IMR-90 (cell line): ENCODE measurements around the gene DYNC1H1. TPM values are rescaled to one million over a fixed set of nuclear protein-coding genes. Genes with fewer than 3 reads are reported as not detected.

Experiments
- ATAC-seq: fragments of 200-7000 bp; cut with Tn5 transposase; 2 replicates; pipeline ENCODE4 v1.9.1; 2020; ENCODE audit warnings: low read depth, mild to moderate bottlenecking, moderate library complexity
- BruUV-seq: library from RNA; stranded (reverse); fragments of 400-500 nt; replicated peaks from 2 replicates; lab custom pipeline; 2021; lab: Mats Ljungman, UMichigan
- CTCF ChIA-PET: fragments of 300-600 bp; formaldehyde crosslinking; extraction: SDS; loops from one replicate; lab custom pipeline; 2021; ENCODE audit warnings: antibody characterized with exemption; lab: Yijun Ruan, JAX
- POLR2A ChIA-PET: fragments of 300-600 bp; sonication (Branson Sonifier 250); formaldehyde crosslinking; loops from one replicate; lab custom pipeline; 2022; ENCODE audit warnings: antibody characterized with exemption; ENCODE audit not compliant: unreplicated experiment; lab: Charles Lee
- DNase-seq: peaks from one replicate; pipeline ENCODE4 v3.0.0; 2013
- H2AFZ ChIP-seq: replicated peaks from 2 replicates; pipeline ENCODE3; 2013; ENCODE audit warnings: low read length, mild to moderate bottlenecking; ENCODE audit not compliant: poor library complexity
- H2AK5ac ChIP-seq: 2 replicates; pipeline ENCODE4 v1.6.1; 2013; ENCODE audit warnings: low read depth, low read length, inconsistent platforms
- H2AK9ac ChIP-seq: replicated peaks from 2 replicates; pipeline ENCODE3; 2013; ENCODE audit warnings: mild to moderate bottlenecking, low read depth, low read length, moderate library complexity; ENCODE audit not compliant: poor library complexity
- H2BK120ac ChIP-seq: 2 replicates; pipeline ENCODE4 v1.6.1; 2013; ENCODE audit warnings: low read depth, low read length, inconsistent platforms
- H2BK15ac ChIP-seq: 3 replicates; pipeline ENCODE4 v1.6.1; 2013; ENCODE audit warnings: low read depth, low read length, inconsistent platforms
- H2BK20ac ChIP-seq: 2 replicates; pipeline ENCODE4 v1.6.1; 2013; ENCODE audit warnings: low read depth, mild to moderate bottlenecking, inconsistent platforms, low read length, moderate library complexity
- H2BK5ac ChIP-seq: 2 replicates; pipeline ENCODE4 v1.6.1; 2013; ENCODE audit warnings: mild to moderate bottlenecking, low read depth, low read length, inconsistent platforms; ENCODE audit not compliant: poor library complexity, severe bottlenecking
- H3K14ac ChIP-seq: replicated peaks from 2 replicates; pipeline ENCODE4 v1.6.1; 2013; ENCODE audit warnings: low read depth, low read length, inconsistent platforms
- H3K18ac ChIP-seq: 2 replicates; pipeline ENCODE4 v1.6.1; 2013; ENCODE audit warnings: low read depth, low read length, control low read depth
- H3K23ac ChIP-seq: 2 replicates; pipeline ENCODE4 v1.6.1; 2013; ENCODE audit warnings: low read depth, low read length, inconsistent platforms
- H3K27ac ChIP-seq: 2 replicates; pipeline ENCODE4 v1.5.1; 2013; ENCODE audit warnings: mild to moderate bottlenecking, control low read depth, low read length; ENCODE audit not compliant: insufficient read depth
- H3K27me3 ChIP-seq: 2 replicates; pipeline ENCODE4 v1.6.1; 2013; ENCODE audit warnings: low read length; ENCODE audit not compliant: control insufficient read depth, insufficient read depth
- H3K36me3 ChIP-seq: 2 replicates; pipeline ENCODE4 v1.6.1; 2013; ENCODE audit warnings: low read length, mixed read lengths; ENCODE audit not compliant: control insufficient read depth, insufficient read depth
- H3K4ac ChIP-seq: 2 replicates; pipeline ENCODE4 v1.6.1; 2013; ENCODE audit warnings: low read depth, low read length, inconsistent platforms
- H3K4me1 ChIP-seq: 2 replicates; pipeline ENCODE4 v1.6.1; 2013; ENCODE audit warnings: low read length, mixed read lengths; ENCODE audit not compliant: control insufficient read depth, insufficient read depth
- H3K4me2 ChIP-seq: 2 replicates; pipeline ENCODE4 v1.6.1; 2013; ENCODE audit warnings: low read depth, mild to moderate bottlenecking, control low read depth, low read length, moderate library complexity
- H3K4me3 ChIP-seq: 2 replicates; pipeline ENCODE4 v1.5.1; 2013; ENCODE audit warnings: low read depth, mild to moderate bottlenecking, control low read depth, low read length, moderate library complexity; ENCODE audit not compliant: insufficient read depth
- H3K56ac ChIP-seq: 2 replicates; pipeline ENCODE4 v1.6.1; 2013; ENCODE audit warnings: low read length, inconsistent platforms; ENCODE audit not compliant: insufficient read depth; ENCODE audit errors: extremely low read depth
- H3K79me1 ChIP-seq, 2 experiments: 2 replicates each; pipeline ENCODE4 v1.6.1; 2013; ENCODE audit warnings: low read length in 2 of 2, inconsistent platforms in 1 of 2, low read depth in 1 of 2
- H3K9ac ChIP-seq: 2 replicates; pipeline ENCODE4 v1.6.1; 2013; ENCODE audit warnings: low read depth, low read length, control low read depth
- H3K9me1 ChIP-seq: 2 replicates; pipeline ENCODE4 v1.6.1; 2013; ENCODE audit warnings: low read length, inconsistent platforms; ENCODE audit not compliant: insufficient read depth
- H3K9me3 ChIP-seq: 2 replicates; pipeline ENCODE4 v1.6.1; 2013; ENCODE audit warnings: low read length; ENCODE audit not compliant: control insufficient read depth, insufficient read depth
- H4K20me1 ChIP-seq: 2 replicates; pipeline ENCODE4 v1.6.1; 2013; ENCODE audit warnings: low read length, inconsistent platforms; ENCODE audit not compliant: insufficient read depth
- H4K5ac ChIP-seq: 2 replicates; pipeline ENCODE4 v1.6.1; 2013; ENCODE audit warnings: mild to moderate bottlenecking, low read depth, low read length, control low read depth
- H4K8ac ChIP-seq, 2 experiments: 2 replicates each; pipeline ENCODE4 v1.6.1; 2013; ENCODE audit warnings: low read depth in 2 of 2, low read length in 2 of 2, control low read depth in 1 of 2, inconsistent platforms in 1 of 2
- H4K91ac ChIP-seq: 2 replicates; pipeline ENCODE4 v1.6.1; 2013; ENCODE audit warnings: low read depth, low read length, inconsistent platforms; ENCODE audit not compliant: insufficient read depth
- BHLHE40 ChIP-seq: fragments of 150-350 bp; IDR thresholded peaks from 2 replicates; pipeline ENCODE4 v1.6.1; 2016; ENCODE audit warnings: mild to moderate bottlenecking, low read depth, low read length
- CEBPB ChIP-seq: IDR thresholded peaks from 2 replicates; pipeline ENCODE4 v1.6.1; 2012; ENCODE audit warnings: low read depth, low read length, improper control_type of control experiment
- CHD1 ChIP-seq: IDR thresholded peaks from 2 replicates; pipeline ENCODE4 v1.6.1; 2012; ENCODE audit warnings: low read depth, low read length, improper control_type of control experiment
- ELK1 ChIP-seq: fragments of 150-350 bp; IDR thresholded peaks from 2 replicates; pipeline ENCODE4 v1.6.1; 2016; ENCODE audit warnings: low read depth, mild to moderate bottlenecking, low read length, moderate library complexity, borderline replicate concordance
- MAZ ChIP-seq: IDR thresholded peaks from 2 replicates; pipeline ENCODE4 v1.6.1; 2012; ENCODE audit warnings: low read depth, mild to moderate bottlenecking, low read length, improper control_type of control experiment, moderate library complexity, borderline replicate concordance
- MXI1 ChIP-seq: IDR thresholded peaks from 2 replicates; pipeline ENCODE4 v1.6.1; 2012; ENCODE audit warnings: low read depth, mild to moderate bottlenecking, low read length, moderate library complexity, borderline replicate concordance
- NFE2L2 ChIP-seq: fragments of 150-350 bp; IDR thresholded peaks from 2 replicates; pipeline ENCODE4 v1.6.1; 2016; ENCODE audit warnings: low read depth, mild to moderate bottlenecking, low read length
- POLR2A ChIP-seq: IDR thresholded peaks from 2 replicates; pipeline ENCODE4 v1.6.1; 2012; ENCODE audit warnings: mild to moderate bottlenecking, low read depth, low read length
- RCOR1 ChIP-seq: IDR thresholded peaks from 2 replicates; pipeline ENCODE4 v1.6.1; 2012; ENCODE audit warnings: mild to moderate bottlenecking, low read length, improper control_type of control experiment; ENCODE audit not compliant: insufficient replicate concordance
- WGBS, 2 experiments: methylation state at CpG; one replicate each; pipeline versions ENCODE4 v1.1.5 to v1.1.7; 2013; ENCODE audit warnings: missing lambda C conversion rate in 2 of 2; ENCODE audit not compliant: insufficient read length in 1 of 2; ENCODE audit errors: extremely low coverage in 2 of 2; 5-methylcytosine and 5-hydroxymethylcytosine counted together
- dilution Hi-C: fragments of 300-500 bp; cut with HindIII; formaldehyde crosslinking; loops from one replicate; pipeline ENCODE4 v1.14.3; 2018; ENCODE audit warnings: low sequenced_read_pairs; ENCODE audit not compliant: unreplicated experiment
- in situ Hi-C: fragments of 300-500 bp; cut with MboI; formaldehyde crosslinking; loops from 3 replicates; pipeline ENCODE4 v1.14.3; 2019; ENCODE audit warnings: low sequenced_read_pairs, inconsistent platforms, mixed read lengths
- intact Hi-C: fragments of 100-400 bp; cut with micrococcal nuclease; formaldehyde crosslinking; loops from 2 replicates; pipeline ENCODE4 v1.10.0; 2022
- polyA plus RNA-seq, 3 experiments: library from polyadenylated mRNA; depleted of rRNA; stranded (reverse); fragments of >200 nt; gene quantifications; 2 replicates each; pipeline ENCODE4 v1.2.3, GENCODE V29; 2012; ENCODE audit warnings: low replicate concordance in 1 of 3
- total RNA-seq: library from RNA; depleted of rRNA; stranded (reverse); fragments of >200 nt; gene quantifications from 2 replicates; pipeline ENCODE4 v1.2.3, GENCODE V29; 2012
- TF ChIP-seq, protein P1 (sequence below): fragments of 150-350 bp; IDR thresholded peaks from 2 replicates; pipeline ENCODE4 v1.6.1; 2017; ENCODE audit warnings: mild to moderate bottlenecking, antibody characterized with exemption, low read length, low read depth

DYNC1H1 gene
- total and polyA plus RNA-seq, 2 of the 4 experiments (the other 2 are of a cell fraction), result 240 to 670 TPM

DNA sequence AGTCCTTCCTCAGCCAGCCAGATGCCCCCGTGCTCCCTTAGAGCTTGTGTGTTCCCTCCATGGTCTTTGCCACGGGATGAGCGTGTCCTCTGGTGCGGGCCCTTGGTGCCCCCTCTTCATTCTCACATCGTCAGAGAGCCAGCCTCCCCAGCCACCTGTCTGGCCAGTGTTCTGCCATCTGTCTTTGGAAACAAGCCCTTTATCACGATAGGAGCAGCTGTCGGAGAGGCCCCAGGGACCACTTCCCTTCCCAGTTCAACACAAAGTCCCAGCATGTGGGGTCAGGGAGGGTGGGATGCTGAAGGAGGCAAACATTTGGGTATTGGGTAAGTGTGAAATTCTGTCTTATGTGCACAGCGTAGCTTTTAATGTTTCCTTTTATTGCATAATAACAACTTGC lies 44.5 kb downstream of the DYNC1H1 start:
- POLR2A ChIA-PET, result no interaction called here
- H3K4ac ChIP-seq, result no peak overlapping the region
- peaks cover 84% of the 10 kb centered on the region for H3K36me3 ChIP-seq

More for the DNA sequence above, 44.5 kb downstream of the DYNC1H1 start:
- ATAC-seq (no peak), DNase-seq (no peak)
- Histone ChIP-seq H3K9ac (no peak overlapping the region), H2BK15ac (no peak overlapping the region), H2BK120ac (no peak overlapping the region), H4K5ac (no peak overlapping the region), H2BK5ac (no peak overlapping the region), H3K79me1 (peaks cover 23 to 49% of the 10 kb centered on the region in 2 experiments), H3K9me3 (no peaks in the 10 kb centered on the region), H3K56ac (no peak overlapping the region), H3K4me1 (no peaks in the 10 kb centered on the region), H4K91ac (no peak overlapping the region), H3K14ac (no peak overlapping the region), H2AK5ac (no peak overlapping the region), H3K18ac (no peak overlapping the region), H3K4me3 (no peak overlapping the region), H3K4me2 (no peak overlapping the region), H2AK9ac (no peak overlapping the region), H3K27ac (no peak overlapping the region), H4K8ac (no peak overlapping the region), H2AFZ (no peak overlapping the region), H3K27me3 (no peaks in the 10 kb centered on the region), H3K23ac (no peak overlapping the region), H4K20me1 (peaks cover 10% of the 10 kb centered on the region; the same call in 1 of the 2 replicates), H3K9me1 (peaks cover 7% of the 10 kb centered on the region; the same call in 1 of the 2 replicates), H2BK20ac (no peak overlapping the region)
- in situ Hi-C loops, result no loop called here
- no TSS peak for BruUV-seq
- WGBS, 2 experiments, result 80% methylated on average over 4 of the region's 8 CpGs; no CpG with 5 or more reads in 1 of the 2 experiments
- dilution Hi-C loops, result no loop called here
- CTCF ChIA-PET, result interaction anchor here (0.6 kb wide), 1 partner anchor 302 kb away, joined by 4 read pairs; no protein-coding TSS in a partner anchor
- TF ChIP-seq BHLHE40 (no peak), NFE2L2 (no peak), MAZ (no peak), ELK1 (no peak), CHD1 (no peak), CEBPB (no peak), RCOR1 (no peak), POLR2A (no peak), MXI1 (no peak)
- TF ChIP-seq, protein P1, sequence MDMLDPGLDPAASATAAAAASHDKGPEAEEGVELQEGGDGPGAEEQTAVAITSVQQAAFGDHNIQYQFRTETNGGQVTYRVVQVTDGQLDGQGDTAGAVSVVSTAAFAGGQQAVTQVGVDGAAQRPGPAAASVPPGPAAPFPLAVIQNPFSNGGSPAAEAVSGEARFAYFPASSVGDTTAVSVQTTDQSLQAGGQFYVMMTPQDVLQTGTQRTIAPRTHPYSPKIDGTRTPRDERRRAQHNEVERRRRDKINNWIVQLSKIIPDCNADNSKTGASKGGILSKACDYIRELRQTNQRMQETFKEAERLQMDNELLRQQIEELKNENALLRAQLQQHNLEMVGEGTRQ, result no peak
- intact Hi-C loops, result no loop called here
